Ovary (tissue), 9 donors: ENCODE measurements around the gene MCCD1. TPM values are rescaled to one million over a fixed set of nuclear protein-coding genes. Genes with fewer than 3 reads are reported as not detected.
"Not testable (repeated sequence)": the region's sequence is repeated elsewhere in the genome, so short reads cannot be mapped to it uniquely, and the experiment has no call there.

Experiments
- DNase-seq, 5 donors: peaks; one replicate each; pipeline ENCODE4 v3.0.0-alpha.2; 2019 to 2020
- H3K27ac ChIP-seq, 2 donors: fragments of 200-600 bp; one replicate each; pipeline versions ENCODE4 v1.5.1 to v1.8.0; 2019 to 2022
- H3K27me3 ChIP-seq: fragments of 200-600 bp; one replicate; pipeline ENCODE4 v1.8.0; 2022
- H3K36me3 ChIP-seq: fragments of 200-600 bp; sonication (generic); one replicate; pipeline ENCODE4 v1.5.1; 2019
- H3K4me1 ChIP-seq: one replicate; pipeline ENCODE4 v1.8.1; 2013; ENCODE audit warnings: mild to moderate bottlenecking, moderate library complexity; ENCODE audit not compliant: insufficient read depth
- H3K4me3 ChIP-seq: fragments of 200-600 bp; sonication (generic); one replicate; pipeline ENCODE4 v1.5.1; 2017
- H3K9me3 ChIP-seq, 2 donors: fragments of 200-600 bp in 1 of 2; sonication (generic) in 1 of 2; one replicate each; pipeline versions ENCODE4 v1.5.1 to v1.8.1; 2013 to 2019; ENCODE audit warnings: mild to moderate bottlenecking in 1 of 2, moderate library complexity in 1 of 2
- CTCF ChIP-seq, 3 donors: fragments of 450-650 bp in 2 of 3; fragments of 200-600 bp in 1 of 3; IDR thresholded peaks; one replicate each; pipeline versions ENCODE4 v1.5.1 to v1.8.0; 2016 to 2022; ENCODE audit warnings: antibody characterized with exemption in 3 of 3, mild to moderate bottlenecking in 1 of 3
- EP300 ChIP-seq: sonication (generic); formaldehyde crosslinking; IDR thresholded peaks from one replicate; pipeline ENCODE4 v1.6.1; 2017; ENCODE audit warnings: antibody characterized with exemption
- POLR2A ChIP-seq: fragments of 450-650 bp; IDR thresholded peaks from one replicate; pipeline ENCODE4 v1.6.1; 2017; ENCODE audit warnings: antibody characterized with exemption, mild to moderate bottlenecking, moderate library complexity
- WGBS, 3 donors: extraction: QIAGEN DNeasy Blood & Tissue Kit in 1 of 3; methylation state at CpG; one replicate each; pipeline versions ENCODE4 v1.1.5 to v1.1.7; 2013 to 2017; 5-methylcytosine and 5-hydroxymethylcytosine counted together
- intact Hi-C, 4 donors: fragments of 100-400 bp; cut with DNase I; formaldehyde crosslinking; loops; one replicate each; pipeline versions ENCODE4 v1.11.0 to v1.15.1; 2022 to 2023
- polyA plus RNA-seq, 2 donors: library from polyadenylated mRNA; stranded (reverse); fragments of 200-250 nt in 1 of 2; fragments of 350-450 nt in 1 of 2; fragmentation: Illumina TruSeq in 1 of 2; extraction: RNeasy Lipid Tissue Mini Kit (QIAGEN cat#74804) in 1 of 2; gene quantifications; one replicate each; pipeline ENCODE4 v1.2.3, GENCODE V29; 2013 to 2014
- total RNA-seq, 7 donors: library from RNA; depleted of rRNA in 2 of 7; stranded (reverse); fragments of >200 nt in 2 of 7; fragmentation: NEBNext Ultra II Directional in 3 of 7; extraction: Animal tissue kit (Norgen Biotek cat#: 25700) in 3 of 7; gene quantifications; one replicate each; pipeline versions ENCODE4 v1.1.0 to v1.2.4, GENCODE V29; 2016 to 2023
- donor health status: DM: no; HTN: no; CAD: no; lungs with moderate emphysema.
- donor health status: DM: no; HTN: no; CAD: no.
- donor health status: Bipolar disorder and iron deficiency.
- donor health status: DM: yes; HTN: yes; CAD: no.
- donor health status: DM: no; HTN: no; CAD: no.
- donor health status: DM: yes; HTN: yes; CAD: no.

MCCD1 gene
- total and polyA plus RNA-seq, 9 donors = not detected

GRCh38 chr6:31546339-31546957 is 17.7 kb downstream of the MCCD1 start, which contains the start of gene ATP6V1G2:
Gene ATP6V1G2 (minus strand): TSS chr6:31546608. CDS start chr6:31546559, 49 bp downstream.
- DNase-seq = peak; percentile 80 to 91 (median 90)
- TF ChIP-seq POLR2A (peak; percentile 19), EP300 (no peak), CTCF (IDR thresholded peaks at IDR 0.05) (peak; percentile 89 to 95 (median 94))
- H3K27me3 ChIP-seq = no peaks in the 10 kb centered on the region
- intact Hi-C loops = loop anchor here (1.0 to 10.0 kb wide), 6 partner anchors 36 to 288 kb away; partner anchors contain the start of genes AIF1 (in 1 of the 4) and LTB (in 1 of the 4)
- peak within 1 kb of the TSS; percentile 10 to 69 for H3K27ac ChIP-seq
- no peaks in the 10 kb centered on the region for H3K36me3 ChIP-seq
- H3K4me3 ChIP-seq = peak within 1 kb of the TSS; percentile 42
- H3K9me3 ChIP-seq = no peaks in the 10 kb centered on the region
- WGBS, 3 donors = 2 to 5% (median 3%) methylated on average over 11 of the region's 11 CpGs
- peaks cover 6% of the 10 kb centered on the region for H3K4me1 ChIP-seq

- H3K36me3 ChIP-seq = no peaks in the 10 kb centered on the region
- no peaks in the 10 kb centered on the region for H3K27me3 ChIP-seq
- WGBS, 3 donors = 1% methylated on average over 25 of the region's 25 CpGs
- no peaks in the 10 kb centered on the region for H3K9me3 ChIP-seq
- H3K27ac ChIP-seq = peak within 1 kb of the TSS; percentile 18 to 69
- intact Hi-C loops = loop anchor here (1.0 to 10.0 kb wide), 6 partner anchors 35 to 288 kb away; partner anchors contain the start of genes AIF1 (in 1 of the 4) and LTB (in 1 of the 4)
- peak; percentile 94 to 97 (median 94) for DNase-seq
- TF ChIP-seq POLR2A (peak; percentile 63), EP300 (no peak), CTCF (IDR thresholded peaks at IDR 0.05) (no peak)
- peaks cover 6% of the 10 kb centered on the region for H3K4me1 ChIP-seq
- peak within 1 kb of the TSS; percentile 42 for H3K4me3 ChIP-seq
Observed at GRCh38 chr6:31546958-31547726, 18.4 kb downstream of the MCCD1 start, which contains the start of gene NFKBIL1. Gene NFKBIL1 (plus strand): TSS chr6:31547608. CDS start chr6:31547695, 87 bp downstream.

- H3K27ac ChIP-seq = peak overlapping the region; percentile 18 to 69
- intact Hi-C loops = loop anchor here in 3 of 4 donors (5.0 to 10.0 kb wide), 5 partner anchors 34 to 287 kb away; partner anchors contain the start of genes AIF1 (in 1 of the 3) and LTB (in 1 of the 3)
- no peaks in the 10 kb centered on the region for H3K27me3 ChIP-seq
- H3K9me3 ChIP-seq = no peaks in the 10 kb centered on the region
- no peaks in the 10 kb centered on the region for H3K36me3 ChIP-seq
- H3K4me1 ChIP-seq = peaks cover 6% of the 10 kb centered on the region
- DNase-seq = peak; percentile 25 to 66 (median 60)
- TF ChIP-seq POLR2A = no peak
- no peak for TF ChIP-seq EP300
- no peak for TF ChIP-seq CTCF (IDR thresholded peaks at IDR 0.05)
- H3K4me3 ChIP-seq = peak overlapping the region; percentile 42
- 60 to 75% (median 61%) methylated on average over 24 of the region's 24 CpGs for WGBS, 3 donors
Observed at GRCh38 chr6:31547727-31548543, 19.2 kb downstream of the MCCD1 start.

GRCh38 chr6:31548544-31548873 is 19.7 kb downstream of the MCCD1 start:
- DNase-seq = no peak
- H3K4me3 ChIP-seq = no peak overlapping the region
- TF ChIP-seq CTCF (IDR thresholded peaks at IDR 0.05) (no peak), POLR2A (no peak), EP300 (no peak)
- intact Hi-C loops = loop anchor here in 3 of 4 donors (5.0 to 10.0 kb wide), 5 partner anchors 34 to 286 kb away; partner anchors contain the start of genes AIF1 (in 1 of the 3) and LTB (in 1 of the 3)
- no peaks in the 10 kb centered on the region for H3K27me3 ChIP-seq
- 91 to 95% (median 94%) methylated on average over 2 of the region's 2 CpGs for WGBS, 3 donors
- H3K27ac ChIP-seq = peak overlapping the region; percentile 18 to 69
- H3K36me3 ChIP-seq = no peaks in the 10 kb centered on the region
- peaks cover 6% of the 10 kb centered on the region for H3K4me1 ChIP-seq
- H3K9me3 ChIP-seq = no peaks in the 10 kb centered on the region

GRCh38 chr6:31551371-31551770 is 22.6 kb downstream of the MCCD1 start:
- H3K9me3 ChIP-seq, H3K4me1 ChIP-seq, H3K27ac ChIP-seq, H3K4me3 ChIP-seq, H3K36me3 ChIP-seq, intact Hi-C loops, H3K27me3 ChIP-seq: not testable (repeated sequence)
- WGBS, 3 donors = 67 to 73% (median 72%) methylated on average over 5 of the region's 5 CpGs
- DNase-seq = peak in 1 of 5 donors; percentile 38
